Smooth muscle cell of the brain vasculature (primary cell): ENCODE results near the gene HK1.
"Not testable (repeated sequence)": the region's sequence is repeated elsewhere in the genome, so short reads cannot be mapped to it uniquely, and the experiment has no call there.

Source experiments
- DNase-seq: peaks from one replicate; pipeline ENCODE4 v3.0.0-alpha.2; 2012; ENCODE audit warnings: low read depth, low spot score

Gene HK1

GRCh38 chr10:69308304-69308703 is 30.0 kb downstream of the HK1 start:
- DNase-seq = not testable (repeated sequence)

GRCh38 chr10:69311309-69311708 is 33.0 kb downstream of the HK1 start:
- no peak for DNase-seq

GRCh38 chr10:69312528-69312927 is 34.2 kb downstream of the HK1 start:
- DNase-seq = no peak

- DNase-seq = no peak
Observed at GRCh38 chr10:69315100-69315542, 36.8 kb downstream of the HK1 start.

GRCh38 chr10:69315610-69316312 is 37.5 kb downstream of the HK1 start:
- no peak for DNase-seq

- no peak for DNase-seq
Observed at GRCh38 chr10:69316313-69317059, 38.2 kb downstream of the HK1 start.

- no peak for DNase-seq
Observed at GRCh38 chr10:69317175-69317604, 38.9 kb downstream of the HK1 start.

GRCh38 chr10:69317626-69318105 is 39.4 kb downstream of the HK1 start:
- no peak for DNase-seq

- DNase-seq = no peak
Observed at GRCh38 chr10:69318106-69318866, 40.0 kb downstream of the HK1 start.

- no peak for DNase-seq
Observed at GRCh38 chr10:69318867-69319727, 40.8 kb downstream of the HK1 start.

- no peak for DNase-seq
Observed at GRCh38 chr10:69319841-69320316, 41.6 kb downstream of the HK1 start.

- no peak for DNase-seq
Observed at GRCh38 chr10:69320521-69320920, 42.2 kb downstream of the HK1 start.

GRCh38 chr10:69321039-69321715 is 42.9 kb downstream of the HK1 start:
- no peak for DNase-seq

- DNase-seq = no peak
Observed at GRCh38 chr10:69321865-69322264, 43.6 kb downstream of the HK1 start.

GRCh38 chr10:69322346-69322745 is 44.0 kb downstream of the HK1 start:
- DNase-seq = not testable (repeated sequence)

GRCh38 chr10:69323622-69324021 is 45.3 kb downstream of the HK1 start:
- DNase-seq = no peak

- no peak for DNase-seq
Observed at GRCh38 chr10:69324583-69324982, 46.3 kb downstream of the HK1 start.

- DNase-seq = not testable (repeated sequence)
Observed at GRCh38 chr10:69325637-69326523, 47.6 kb downstream of the HK1 start.

- no peak for DNase-seq
Observed at GRCh38 chr10:69326692-69327091, 48.4 kb downstream of the HK1 start.
